MM.1S (cell line): ENCODE measurements around the gene RAB12.

Experiments
- EZH2 ChIP-seq: fragments of 300-600 bp; sonication (generic); optimal IDR thresholded peaks from 2 replicates; pipeline ENCODE3; 2017; ENCODE audit warnings: low read depth, mild to moderate bottlenecking, antibody characterized with exemption, low read length, mixed read lengths
- EZH2phosphoT487 ChIP-seq: fragments of 300-600 bp; sonication (generic); IDR thresholded peaks from 2 replicates; pipeline ENCODE4 v1.6.1; 2018; ENCODE audit warnings: antibody characterized with exemption, low read length
- TF ChIP-seq, protein P1 (sequence below): fragments of 300-600 bp; sonication (generic); IDR thresholded peaks from 2 replicates; pipeline ENCODE4 v1.5.1; 2016; ENCODE audit warnings: antibody characterized with exemption, low read length, mixed read lengths

DNA sequence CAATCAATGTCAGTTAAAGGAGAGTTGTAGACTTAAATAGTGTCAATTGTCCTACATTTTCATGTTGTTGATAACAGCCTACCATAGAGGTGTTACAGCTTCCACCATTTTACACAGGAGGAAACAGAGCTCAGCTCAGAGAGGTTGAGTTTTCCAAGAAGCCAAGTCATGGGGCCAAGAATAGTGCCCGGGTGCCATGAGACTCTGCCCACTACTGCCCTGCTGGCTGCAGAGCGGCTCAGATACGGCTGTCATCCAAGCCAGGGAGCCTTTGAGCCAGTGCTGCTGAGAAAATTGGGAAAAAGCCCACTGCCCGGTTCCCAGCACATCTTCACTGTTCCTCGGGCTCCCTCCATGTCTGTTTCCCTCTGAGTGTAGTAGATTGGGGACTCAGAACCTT is 22.0 kb downstream of the RAB12 start:
- TF ChIP-seq, protein P1, sequence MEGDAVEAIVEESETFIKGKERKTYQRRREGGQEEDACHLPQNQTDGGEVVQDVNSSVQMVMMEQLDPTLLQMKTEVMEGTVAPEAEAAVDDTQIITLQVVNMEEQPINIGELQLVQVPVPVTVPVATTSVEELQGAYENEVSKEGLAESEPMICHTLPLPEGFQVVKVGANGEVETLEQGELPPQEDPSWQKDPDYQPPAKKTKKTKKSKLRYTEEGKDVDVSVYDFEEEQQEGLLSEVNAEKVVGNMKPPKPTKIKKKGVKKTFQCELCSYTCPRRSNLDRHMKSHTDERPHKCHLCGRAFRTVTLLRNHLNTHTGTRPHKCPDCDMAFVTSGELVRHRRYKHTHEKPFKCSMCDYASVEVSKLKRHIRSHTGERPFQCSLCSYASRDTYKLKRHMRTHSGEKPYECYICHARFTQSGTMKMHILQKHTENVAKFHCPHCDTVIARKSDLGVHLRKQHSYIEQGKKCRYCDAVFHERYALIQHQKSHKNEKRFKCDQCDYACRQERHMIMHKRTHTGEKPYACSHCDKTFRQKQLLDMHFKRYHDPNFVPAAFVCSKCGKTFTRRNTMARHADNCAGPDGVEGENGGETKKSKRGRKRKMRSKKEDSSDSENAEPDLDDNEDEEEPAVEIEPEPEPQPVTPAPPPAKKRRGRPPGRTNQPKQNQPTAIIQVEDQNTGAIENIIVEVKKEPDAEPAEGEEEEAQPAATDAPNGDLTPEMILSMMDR = no peak
- TF ChIP-seq EZH2phosphoT487 = no peak
- no peak for TF ChIP-seq EZH2
